Transverse colon (tissue), 4 donors: ENCODE data around the gene RTEL1. TPM values are rescaled to one million over a fixed set of nuclear protein-coding genes. Genes with fewer than 3 reads are reported as not detected.

Experiments used
- DNase-seq: peaks from one replicate; pipeline ENCODE4 v3.0.0-alpha.2; 2019
- H3K27ac ChIP-seq, 4 donors: fragments of 200-600 bp; sonication (generic); 2 replicates each; pipeline ENCODE4 v1.5.1; 2016 to 2018; ENCODE audit warnings: inconsistent platforms in 4 of 4
- H3K27me3 ChIP-seq: fragments of 200-600 bp; sonication (generic); 2 replicates; pipeline ENCODE4 v1.5.1; 2017; ENCODE audit warnings: inconsistent platforms
- H3K36me3 ChIP-seq, 4 donors: fragments of 200-600 bp; sonication (generic); 2 replicates each; pipeline ENCODE4 v1.5.1; 2017 to 2019; ENCODE audit warnings: inconsistent platforms in 4 of 4
- H3K4me1 ChIP-seq, 4 donors: fragments of 200-600 bp; sonication (generic); 2 replicates each; pipeline ENCODE4 v1.5.1; 2017 to 2020; ENCODE audit warnings: inconsistent platforms in 4 of 4
- H3K4me3 ChIP-seq, 4 donors: fragments of 200-600 bp; sonication (generic); 1 replicate in 1 of 4; 2 replicates in 3 of 4; pipeline versions ENCODE4 v1.5.1 to v1.6.1; 2017 to 2019; ENCODE audit warnings: inconsistent platforms in 4 of 4
- H3K9me3 ChIP-seq, 2 donors: fragments of 200-600 bp; sonication (generic); 2 replicates each; pipeline ENCODE4 v1.5.1; 2017 to 2019; ENCODE audit warnings: inconsistent platforms in 2 of 2
- EP300 ChIP-seq: sonication (generic); formaldehyde crosslinking; IDR thresholded peaks from one replicate; pipeline ENCODE4 v1.6.1; 2017; ENCODE audit warnings: antibody characterized with exemption, low read depth
- POLR2A ChIP-seq: fragments of 450-650 bp; IDR thresholded peaks from one replicate; pipeline ENCODE4 v1.6.1; 2016; ENCODE audit warnings: antibody characterized with exemption, mild to moderate bottlenecking, moderate library complexity
- POLR2AphosphoS5 ChIP-seq, 3 donors: sonication (generic); formaldehyde crosslinking; IDR thresholded peaks; one replicate each; pipeline ENCODE4 v1.6.1; 2016; ENCODE audit warnings: antibody characterized with exemption in 3 of 3
- WGBS, 2 donors: methylation state at CpG; one replicate each; pipeline ENCODE4 v1.1.5; 2018; ENCODE audit warnings: low coverage in 1 of 2; 5-methylcytosine and 5-hydroxymethylcytosine counted together
- in situ Hi-C, 4 donors: fragments of 200-750 bp; cut with MboI; loops; one replicate each; pipeline versions ENCODE4 v1.15.0 to v1.15.1; 2017; ENCODE audit warnings: low sequenced_read_pairs in 3 of 4, low pct_ligation_motif_present in 1 of 4, low pct_unique_long_range_greater_than_20kb in 1 of 4
- intact Hi-C: fragments of 100-400 bp; cut with DNase I; formaldehyde crosslinking; loops from one replicate; pipeline ENCODE4 v1.15.1; 2023; ENCODE audit warnings: low total_unique reads
- total RNA-seq, 4 donors: library from RNA; depleted of rRNA; stranded (reverse); fragments of >200 nt; gene quantifications; one replicate each; pipeline ENCODE4 v1.1.0, GENCODE V29; 2016
- TF ChIP-seq, protein P1 (sequence below), 5 experiments: fragments of 200-600 bp in 3 of 5; fragments of 450-650 bp in 2 of 5; sonication (generic) in 3 of 5; IDR thresholded peaks; 1 replicate in 2 of 5; 2 replicates in 3 of 5; pipeline ENCODE4 v1.5.1; 2016 to 2017; ENCODE audit warnings: antibody characterized with exemption in 5 of 5, inconsistent platforms in 3 of 5, mild to moderate bottlenecking in 2 of 5, moderate library complexity in 1 of 5

The RTEL1 gene
- total RNA-seq, 4 donors from 2014 or later: 18.8 to 84.9 (median 24.1) TPM

DNA sequence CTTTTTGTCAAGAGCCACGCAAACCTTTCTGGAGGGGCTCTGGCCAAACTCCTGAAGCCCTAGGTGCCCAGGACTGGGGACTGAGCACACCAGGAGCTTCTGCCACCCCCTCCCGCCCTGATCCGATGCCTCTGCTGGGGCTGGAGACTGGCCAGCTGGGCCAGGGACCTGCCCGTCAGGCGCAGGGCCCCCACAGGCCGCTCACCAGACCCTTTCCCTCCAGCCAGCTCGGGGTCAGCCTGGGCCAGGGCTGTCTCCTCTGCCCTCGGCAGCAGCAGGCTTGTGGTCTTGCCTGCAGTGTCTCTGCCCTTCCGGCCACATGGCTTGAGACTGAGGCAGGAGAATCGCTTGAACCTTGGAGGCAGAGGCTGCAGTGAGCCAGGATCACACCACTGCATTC, 14.6 kb downstream of the RTEL1 start:
- Histone ChIP-seq H3K4me1 (no peaks in the 10 kb centered on the region), H3K4me3 (no peak overlapping the region), H3K36me3 (peaks cover 0 to 3% (median 0%) of the 10 kb centered on the region in 4 donors), H3K27ac (no peak overlapping the region), H3K27me3 (no peaks in the 10 kb centered on the region), H3K9me3 (no peaks in the 10 kb centered on the region)
- in situ Hi-C loops: no loop called here
- intact Hi-C loops: no loop called here
- TF ChIP-seq, protein P1, sequence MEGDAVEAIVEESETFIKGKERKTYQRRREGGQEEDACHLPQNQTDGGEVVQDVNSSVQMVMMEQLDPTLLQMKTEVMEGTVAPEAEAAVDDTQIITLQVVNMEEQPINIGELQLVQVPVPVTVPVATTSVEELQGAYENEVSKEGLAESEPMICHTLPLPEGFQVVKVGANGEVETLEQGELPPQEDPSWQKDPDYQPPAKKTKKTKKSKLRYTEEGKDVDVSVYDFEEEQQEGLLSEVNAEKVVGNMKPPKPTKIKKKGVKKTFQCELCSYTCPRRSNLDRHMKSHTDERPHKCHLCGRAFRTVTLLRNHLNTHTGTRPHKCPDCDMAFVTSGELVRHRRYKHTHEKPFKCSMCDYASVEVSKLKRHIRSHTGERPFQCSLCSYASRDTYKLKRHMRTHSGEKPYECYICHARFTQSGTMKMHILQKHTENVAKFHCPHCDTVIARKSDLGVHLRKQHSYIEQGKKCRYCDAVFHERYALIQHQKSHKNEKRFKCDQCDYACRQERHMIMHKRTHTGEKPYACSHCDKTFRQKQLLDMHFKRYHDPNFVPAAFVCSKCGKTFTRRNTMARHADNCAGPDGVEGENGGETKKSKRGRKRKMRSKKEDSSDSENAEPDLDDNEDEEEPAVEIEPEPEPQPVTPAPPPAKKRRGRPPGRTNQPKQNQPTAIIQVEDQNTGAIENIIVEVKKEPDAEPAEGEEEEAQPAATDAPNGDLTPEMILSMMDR (IDR thresholded peaks at IDR 0.05): no peak
- TF ChIP-seq POLR2A (no peak), POLR2AphosphoS5 (IDR thresholded peaks at IDR 0.05) (no peak), EP300 (no peak)
- 91% methylated on average over 10 of the region's 10 CpGs; no CpG with 5 or more reads in 1 of the 2 donors for WGBS, 2 donors
- no peak for DNase-seq

DNA sequence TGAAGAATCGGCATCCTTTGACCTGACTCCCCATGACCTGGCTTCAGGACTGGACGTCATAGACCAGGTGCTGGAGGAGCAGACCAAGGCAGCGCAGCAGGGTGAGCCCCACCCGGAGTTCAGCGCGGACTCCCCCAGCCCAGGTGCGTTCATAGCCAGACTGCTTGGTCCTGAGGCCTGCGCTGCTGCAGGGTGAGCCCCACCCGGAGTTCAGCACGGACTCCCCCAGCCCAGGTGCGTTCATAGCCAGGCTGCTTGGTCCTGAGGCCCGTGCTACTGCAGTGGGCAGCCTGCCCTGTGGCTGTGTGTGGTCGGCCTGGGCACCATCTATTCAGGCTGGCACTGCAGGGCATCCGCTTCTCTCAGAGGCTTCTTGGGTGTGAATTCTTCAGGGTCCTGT, 15.8 kb downstream of the RTEL1 start:
- H3K4me1 ChIP-seq: no peaks in the 10 kb centered on the region
- H3K27me3 ChIP-seq: no peaks in the 10 kb centered on the region
- intact Hi-C loops (no loop called here), in situ Hi-C loops (no loop called here)
- H3K4me3 ChIP-seq: no peak overlapping the region
- H3K9me3 ChIP-seq: no peaks in the 10 kb centered on the region
- H3K36me3 ChIP-seq: peaks cover 0 to under 1% (median 0%) of the 10 kb centered on the region in 4 donors
- 95% methylated on average over 14 of the region's 14 CpGs; no CpG with 5 or more reads in 1 of the 2 donors for WGBS, 2 donors
- DNase-seq: no peak
- no peak overlapping the region for H3K27ac ChIP-seq
- TF ChIP-seq, protein P1 (IDR thresholded peaks at IDR 0.05): no peak
- TF ChIP-seq EP300 (no peak), POLR2AphosphoS5 (IDR thresholded peaks at IDR 0.05) (no peak), POLR2A (no peak)

DNA sequence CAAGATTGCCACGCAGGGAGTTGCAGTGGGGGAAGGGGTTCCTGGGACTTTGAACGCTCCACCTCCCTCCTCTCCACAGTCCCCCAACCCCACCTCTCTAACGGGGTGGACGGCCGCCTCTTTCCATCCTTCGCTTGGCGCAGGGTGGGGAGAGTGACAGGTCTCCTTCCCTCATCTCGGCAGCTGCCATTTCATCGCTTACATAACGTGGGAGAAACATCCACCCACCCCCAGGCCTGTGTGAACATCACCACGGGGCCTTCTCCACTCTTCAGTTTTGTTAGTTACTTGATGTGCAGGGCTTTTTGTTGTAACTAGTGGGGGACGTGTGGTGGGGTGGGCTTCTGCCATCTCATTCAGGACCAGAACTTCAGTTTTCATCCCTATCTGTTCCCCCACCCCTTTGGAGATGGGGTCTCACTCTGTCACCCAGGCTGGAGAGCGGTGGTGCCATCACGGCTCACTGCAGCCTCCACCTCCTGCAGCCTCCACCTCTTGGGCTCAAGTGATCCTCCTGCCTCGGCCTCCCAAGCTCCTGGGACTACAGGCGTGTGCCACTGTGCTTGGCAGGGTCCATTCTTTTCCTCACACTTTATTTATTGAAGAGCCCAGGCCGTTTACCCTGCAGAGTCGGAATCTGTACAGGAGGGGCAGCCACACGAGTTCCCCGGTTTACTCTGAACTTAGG, 17.7 kb downstream of the RTEL1 start:
- no peak for DNase-seq
- Histone ChIP-seq H3K27me3 (no peaks in the 10 kb centered on the region), H3K4me1 (no peaks in the 10 kb centered on the region), H3K27ac (no peak overlapping the region), H3K36me3 (no peaks in the 10 kb centered on the region), H3K9me3 (no peaks in the 10 kb centered on the region), H3K4me3 (no peak overlapping the region)
- TF ChIP-seq POLR2AphosphoS5 (IDR thresholded peaks at IDR 0.05) (no peak), POLR2A (no peak), EP300 (no peak)
- TF ChIP-seq, protein P1 (IDR thresholded peaks at IDR 0.05): no peak
- 87 to 95% methylated on average over 3 to 20 of the region's 20 CpGs for WGBS, 2 donors
- intact Hi-C loops: no loop called here
- in situ Hi-C loops: no loop called here

DNA sequence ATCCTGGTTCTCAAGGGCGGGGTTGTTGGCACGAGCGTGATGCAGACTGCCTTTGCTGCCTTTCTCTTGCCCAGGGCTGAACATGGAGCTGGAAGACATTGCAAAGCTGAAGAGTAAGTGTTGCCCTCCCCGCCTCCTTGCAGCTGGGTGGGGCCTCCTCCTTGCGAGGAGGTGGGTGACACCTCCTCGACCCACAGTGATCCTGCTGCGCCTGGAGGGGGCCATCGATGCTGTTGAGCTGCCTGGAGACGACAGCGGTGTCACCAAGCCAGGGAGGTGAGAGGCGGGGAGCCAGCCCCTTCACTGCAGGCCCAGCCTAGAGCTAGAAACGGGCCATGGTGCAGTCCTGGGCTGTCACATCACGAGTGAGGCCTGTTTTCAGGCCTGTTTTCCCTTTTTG, 20.0 kb downstream of the RTEL1 start:
- in situ Hi-C loops: no loop called here
- intact Hi-C loops: no loop called here
- Histone ChIP-seq H3K9me3 (no peaks in the 10 kb centered on the region), H3K4me3 (no peak overlapping the region), H3K36me3 (no peaks in the 10 kb centered on the region), H3K27ac (no peak overlapping the region), H3K4me1 (peaks cover 0 to 12% (median 8%) of the 10 kb centered on the region in 4 donors), H3K27me3 (no peaks in the 10 kb centered on the region)
- DNase-seq: no peak
- TF ChIP-seq EP300: no peak
- TF ChIP-seq POLR2A: no peak
- TF ChIP-seq, protein P1 (IDR thresholded peaks at IDR 0.05): no peak
- TF ChIP-seq POLR2AphosphoS5 (IDR thresholded peaks at IDR 0.05): no peak
- WGBS, 2 donors: 79% methylated on average over 7 of the region's 13 CpGs; no CpG with 5 or more reads in 1 of the 2 donors
